PC-3 (cell line): Measurements from ENCODE around the gene HCLS1. TPM values are rescaled to one million over a fixed set of nuclear protein-coding genes. Genes with fewer than 3 reads are reported as not detected.
"Not testable (repeated sequence)": the region's sequence is repeated elsewhere in the genome, so short reads cannot be mapped to it uniquely, and the experiment has no call there.

Source experiments
- ATAC-seq: fragments of 200-7000 bp; cut with Tn5 transposase; 2 replicates; pipeline ENCODE4 v1.9.1; 2020; ENCODE audit warnings: mild to moderate bottlenecking, moderate library complexity
- BruUV-seq: library from RNA; stranded (reverse); fragments of 400-500 nt; replicated peaks from 2 replicates; lab custom pipeline; 2021; lab: Mats Ljungman, UMichigan
- CTCF ChIA-PET: fragments of 300-600 bp; sonication (Branson Sonifier 250); formaldehyde crosslinking; loops from one replicate; lab custom pipeline; 2022; ENCODE audit warnings: antibody characterized with exemption; lab: Charles Lee
- POLR2A ChIA-PET: fragments of 300-600 bp; sonication (Branson Sonifier 250); formaldehyde crosslinking; loops from one replicate; lab custom pipeline; 2022; ENCODE audit warnings: antibody characterized with exemption; ENCODE audit not compliant: unreplicated experiment; lab: Charles Lee
- DNase-seq: peaks from one replicate; pipeline ENCODE4 v3.0.0-alpha.2; 2015
- H2AFZ ChIP-seq: fragments of 300-600 bp; sonication (generic); 2 replicates; pipeline ENCODE4 v1.6.0; 2016; ENCODE audit warnings: antibody characterized with exemption, low read length
- H3F3A ChIP-seq: fragments of 300-600 bp; sonication (generic); one replicate; pipeline ENCODE4 v1.6.0; 2017; ENCODE audit warnings: antibody characterized with exemption, low read length, control low read depth, mild to moderate bottlenecking; ENCODE audit not compliant: unreplicated experiment
- H3K27ac ChIP-seq: fragments of 300-600 bp; sonication (generic); 2 replicates; pipeline ENCODE4 v1.5.1; 2016; ENCODE audit warnings: mild to moderate bottlenecking, low read length
- H3K27me3 ChIP-seq: fragments of 300-600 bp; sonication (generic); 2 replicates; pipeline ENCODE4 v1.6.1; 2016; ENCODE audit warnings: low read length, mixed read lengths
- H3K36me3 ChIP-seq: fragments of 300-600 bp; sonication (generic); 2 replicates; pipeline ENCODE4 v1.6.1; 2016; ENCODE audit warnings: low read depth, mixed run types, low read length, mixed read lengths
- H3K4me1 ChIP-seq: fragments of 300-600 bp; sonication (generic); 2 replicates; pipeline ENCODE4 v1.5.1; 2016; ENCODE audit warnings: low read length; ENCODE audit not compliant: insufficient read depth
- H3K4me2 ChIP-seq: fragments of 300-600 bp; sonication (generic); 2 replicates; pipeline ENCODE4 v1.6.0; 2016; ENCODE audit warnings: low read length
- H3K4me3 ChIP-seq: fragments of 300-600 bp; sonication (generic); 2 replicates; pipeline ENCODE4 v1.5.1; 2016; ENCODE audit warnings: mild to moderate bottlenecking, low read length, mixed read lengths
- H3K79me2 ChIP-seq: fragments of 300-600 bp; sonication (generic); 2 replicates; pipeline ENCODE4 v1.6.1; 2017; ENCODE audit warnings: low read length, mixed read lengths
- H3K9ac ChIP-seq: fragments of 300-600 bp; sonication (generic); 2 replicates; pipeline ENCODE4 v1.6.0; 2016; ENCODE audit warnings: mild to moderate bottlenecking, low read length
- H3K9me2 ChIP-seq: fragments of 300-600 bp; sonication (generic); replicated peaks from 2 replicates; pipeline ENCODE4 v1.6.1; 2016; ENCODE audit warnings: mixed run types, low read length, mixed read lengths
- H3K9me3 ChIP-seq: fragments of 300-600 bp; sonication (generic); 2 replicates; pipeline ENCODE4 v1.6.1; 2016; ENCODE audit warnings: low read length, mixed read lengths
- H4K20me1 ChIP-seq: fragments of 300-600 bp; sonication (generic); 2 replicates; pipeline ENCODE4 v1.6.1; 2016; ENCODE audit warnings: low read length, mixed read lengths
- CTCF ChIP-seq: fragments of 300-600 bp; sonication (generic); conservative IDR thresholded peaks from 2 replicates; pipeline ENCODE4 v1.5.1; 2017; ENCODE audit warnings: antibody characterized with exemption, low read depth, mild to moderate bottlenecking, low read length
- EZH2 ChIP-seq: fragments of 300-600 bp; sonication (generic); IDR thresholded peaks from one replicate; pipeline ENCODE4 v1.6.1; 2017; ENCODE audit warnings: antibody characterized with exemption, mild to moderate bottlenecking, low read length; ENCODE audit not compliant: unreplicated experiment
- EZH2phosphoT487 ChIP-seq: fragments of 300-600 bp; sonication (generic); IDR thresholded peaks from 2 replicates; pipeline ENCODE4 v1.6.1; 2018; ENCODE audit warnings: mild to moderate bottlenecking, antibody characterized with exemption, low read length, borderline replicate concordance
- intact Hi-C: fragments of 100-400 bp; cut with micrococcal nuclease; formaldehyde crosslinking; loops from 2 replicates; pipeline ENCODE4 v1.9.0; 2023
- total RNA-seq: library from RNA; depleted of rRNA; stranded (reverse); fragments of >200 nt; gene quantifications from 2 replicates; pipeline ENCODE4 v1.2.3, GENCODE V29; 2014

HCLS1 gene
- total RNA-seq, 1 experiment from 2014 or later: 5.8 TPM

DNA sequence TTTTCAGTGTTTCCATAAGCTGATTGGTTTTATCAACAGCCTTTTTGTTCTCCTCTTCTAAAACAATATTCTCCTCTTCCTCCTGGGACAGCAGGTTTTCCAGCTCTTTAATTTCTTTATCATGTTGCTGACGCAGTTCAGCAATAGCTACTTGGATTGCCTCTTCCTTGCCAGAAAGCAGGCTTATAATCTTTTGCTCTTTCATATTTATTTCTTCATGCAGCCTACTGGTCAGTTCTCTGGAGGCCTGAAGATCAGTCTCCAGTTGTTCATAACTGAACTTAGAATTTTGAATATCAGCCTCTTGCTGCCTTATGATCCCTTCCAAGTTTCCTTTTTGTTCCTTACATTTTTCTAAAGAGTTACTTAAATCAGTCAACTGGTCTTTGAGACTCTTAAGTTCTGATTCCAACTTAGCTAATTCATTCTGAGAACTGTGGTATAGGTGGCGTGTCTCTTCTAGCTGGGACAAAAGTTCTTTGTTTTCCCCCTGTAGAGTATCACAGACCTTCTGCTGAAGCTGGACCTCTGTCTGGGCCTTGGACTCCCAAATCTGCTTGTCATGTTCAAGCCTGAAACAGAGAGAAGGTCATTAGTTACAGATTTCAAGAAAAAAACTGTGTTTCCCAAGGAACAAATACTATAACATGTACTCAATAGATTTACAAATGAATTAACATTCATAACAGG is 31.5 kb upstream of the HCLS1 start:
- no peak overlapping the region for H2AFZ ChIP-seq
- H3K79me2 ChIP-seq: no peaks in the 10 kb centered on the region
- ChIA-PET POLR2A (no interaction called here), CTCF (no interaction called here)
- no peaks in the 10 kb centered on the region for H3F3A ChIP-seq
- H3K9ac ChIP-seq: no peak overlapping the region
- peaks cover 33% of the 10 kb centered on the region for H3K36me3 ChIP-seq
- no peak overlapping the region for H3K27ac ChIP-seq
- no peaks in the 10 kb centered on the region for H4K20me1 ChIP-seq
- no peaks in the 10 kb centered on the region for H3K27me3 ChIP-seq
- BruUV-seq: no TSS peak
- no peak overlapping the region for H3K4me2 ChIP-seq
- no peaks in the 10 kb centered on the region for H3K9me3 ChIP-seq
- intact Hi-C loops: no loop called here
- ATAC-seq (no peak), DNase-seq (no peak)
- H3K4me1 ChIP-seq: no peaks in the 10 kb centered on the region
- H3K4me3 ChIP-seq: no peak overlapping the region
- H3K9me2 ChIP-seq: no peaks in the 10 kb centered on the region
- no peak for TF ChIP-seq EZH2phosphoT487
- no peak for TF ChIP-seq CTCF
- no peak for TF ChIP-seq EZH2

- Histone ChIP-seq H3K4me1 (no peaks in the 10 kb centered on the region), H3F3A (no peaks in the 10 kb centered on the region), H3K27ac (no peak overlapping the region), H3K9me3 (no peaks in the 10 kb centered on the region), H2AFZ (no peak overlapping the region), H3K9ac (no peak overlapping the region), H3K4me2 (no peak overlapping the region), H3K9me2 (no peaks in the 10 kb centered on the region), H3K27me3 (no peaks in the 10 kb centered on the region), H4K20me1 (no peaks in the 10 kb centered on the region), H3K4me3 (no peak overlapping the region), H3K79me2 (no peaks in the 10 kb centered on the region), H3K36me3 (peaks cover 28% of the 10 kb centered on the region)
- BruUV-seq: no TSS peak
- no peak for TF ChIP-seq EZH2phosphoT487
- no peak for TF ChIP-seq CTCF
- TF ChIP-seq EZH2: no peak
- POLR2A ChIA-PET: no interaction called here
- intact Hi-C loops: no loop called here
- CTCF ChIA-PET: no interaction called here
- no peak for ATAC-seq
- DNase-seq: no peak
Measured at GRCh38 chr3:121690777-121691405, 30.2 kb upstream of the HCLS1 start.

DNA sequence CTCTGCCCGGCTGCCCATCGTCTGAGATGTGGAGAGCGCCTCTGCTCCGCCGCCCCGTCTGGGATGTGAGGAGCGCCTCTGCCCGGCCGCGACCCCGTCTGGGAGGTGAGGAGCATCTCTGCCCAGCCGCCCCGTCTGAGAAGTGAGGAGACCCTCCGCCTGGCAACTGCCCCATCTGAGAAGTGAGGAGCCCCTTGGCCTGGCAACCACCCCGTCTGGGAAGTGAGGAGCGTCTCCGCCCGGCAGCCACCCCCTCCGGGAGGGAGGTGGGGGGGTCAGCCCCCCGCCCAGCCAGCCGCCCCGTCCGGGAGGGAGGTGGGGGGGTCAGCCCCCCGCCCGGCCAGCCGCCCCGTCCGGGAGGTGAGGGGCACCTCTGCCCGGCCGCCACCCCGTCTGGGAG is 28.0 kb upstream of the HCLS1 start:
- H3K27ac ChIP-seq, H3K9ac ChIP-seq, BruUV-seq, ATAC-seq, H3K79me2 ChIP-seq, H3F3A ChIP-seq, POLR2A ChIA-PET, DNase-seq, intact Hi-C loops, H3K4me3 ChIP-seq, H3K27me3 ChIP-seq, H3K9me3 ChIP-seq, CTCF ChIA-PET, H3K4me1 ChIP-seq, H3K9me2 ChIP-seq, H2AFZ ChIP-seq, H3K4me2 ChIP-seq, H4K20me1 ChIP-seq: not testable (repeated sequence)
- peaks cover 38% of the 10 kb centered on the region for H3K36me3 ChIP-seq
